HG03432 (cell line): Measurements from ENCODE around the gene PPFIA1.

Source experiments
- ATAC-seq: cut with Tn5 transposase; IDR thresholded peaks from one replicate; pipeline ENCODE4 v1.9.1; 2021; ENCODE audit warnings: mild to moderate bottlenecking, moderate library complexity; ENCODE audit not compliant: unreplicated experiment

Gene PPFIA1

DNA sequence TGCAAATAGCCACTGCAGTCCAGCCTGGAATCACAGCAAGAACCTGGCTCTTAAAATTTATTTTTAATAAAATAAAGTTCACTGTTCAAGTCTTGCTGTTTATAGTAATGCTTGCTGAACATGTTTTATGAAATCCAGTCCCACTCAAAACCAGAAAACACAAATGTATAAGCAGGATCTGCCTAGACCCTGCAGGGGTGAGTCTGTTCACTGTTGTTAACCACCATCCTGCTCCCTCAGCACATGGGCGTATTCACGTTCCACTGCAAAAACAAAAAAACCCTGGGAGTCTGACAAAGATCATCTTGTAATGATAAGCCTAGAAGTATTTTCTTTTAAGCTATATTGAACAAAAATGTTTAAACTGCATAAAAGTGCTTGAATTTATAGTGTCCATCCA lies 82.8 kb downstream of the PPFIA1 start:
- ATAC-seq: no peak

DNA sequence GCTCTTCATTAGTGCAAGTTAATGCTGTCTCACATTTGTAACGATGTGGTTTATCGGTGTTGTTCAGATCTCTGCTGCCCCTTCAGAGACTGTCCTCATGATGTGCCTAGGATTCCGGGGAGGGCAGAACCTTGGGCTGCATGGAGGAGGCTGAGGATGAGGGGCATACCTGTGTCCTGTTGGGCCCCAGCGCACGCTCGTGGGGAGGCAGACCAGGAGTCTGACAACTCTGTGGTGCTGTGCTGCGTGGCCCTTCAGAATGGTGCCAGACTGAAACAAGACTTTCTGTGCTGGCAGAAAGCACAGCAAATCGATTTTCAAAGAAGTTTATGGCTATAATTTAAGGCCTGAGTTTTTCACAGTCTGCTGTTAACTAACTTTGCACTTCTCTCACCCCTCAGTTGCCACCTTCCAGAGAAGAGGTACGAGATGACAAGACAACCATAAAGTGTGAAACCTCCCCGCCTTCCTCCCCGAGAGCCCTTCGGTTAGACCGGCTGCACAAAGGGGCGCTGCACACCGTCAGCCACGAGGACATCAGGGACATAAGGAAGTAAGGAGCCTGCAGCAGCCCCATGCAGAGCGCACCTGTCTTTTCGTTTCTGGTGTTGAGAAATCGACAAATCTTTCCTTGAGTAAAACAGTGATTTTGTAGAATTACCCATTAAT lies 83.5 kb downstream of the PPFIA1 start:
- ATAC-seq: no peak

DNA sequence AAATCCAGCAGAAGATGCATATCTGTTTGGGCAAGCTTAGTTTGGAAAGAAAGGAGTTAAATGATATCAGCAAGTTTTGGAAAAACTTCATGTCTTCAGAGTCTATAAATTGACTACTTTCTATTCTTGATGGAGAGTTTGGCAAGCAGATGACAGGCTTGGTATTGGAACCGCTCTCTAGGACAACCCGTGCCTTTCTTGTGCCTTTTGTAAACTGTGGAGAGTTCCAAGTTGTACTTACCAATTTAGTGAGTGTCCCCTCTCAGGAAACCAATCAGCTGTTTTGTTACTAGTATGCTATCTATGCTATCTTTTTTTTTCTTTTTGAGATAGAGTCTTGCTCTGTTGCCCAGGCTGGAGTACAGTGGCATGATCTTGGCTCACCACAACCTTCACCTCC lies 84.1 kb downstream of the PPFIA1 start:
- ATAC-seq: no peak

DNA sequence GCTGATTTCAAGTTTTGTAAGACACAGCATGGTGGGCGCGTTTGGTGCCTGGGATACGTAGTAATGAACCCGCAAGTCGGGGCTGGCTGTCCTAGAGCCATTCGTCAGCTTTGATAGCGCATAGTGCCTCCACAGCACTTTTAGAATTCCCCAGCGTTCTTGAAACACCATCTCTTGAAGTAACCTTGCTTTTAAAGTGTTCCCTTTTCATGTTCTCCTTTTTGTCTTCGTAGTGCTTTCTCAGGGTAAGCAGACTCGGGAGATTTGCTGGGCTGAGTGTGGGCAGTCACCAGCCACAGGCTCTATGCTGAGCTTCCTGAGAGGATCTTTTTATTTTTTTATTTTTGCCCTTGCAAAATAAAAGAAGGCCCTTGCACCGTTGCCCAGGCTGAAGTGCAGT lies 88.3 kb downstream of the PPFIA1 start:
- ATAC-seq: no peak

DNA sequence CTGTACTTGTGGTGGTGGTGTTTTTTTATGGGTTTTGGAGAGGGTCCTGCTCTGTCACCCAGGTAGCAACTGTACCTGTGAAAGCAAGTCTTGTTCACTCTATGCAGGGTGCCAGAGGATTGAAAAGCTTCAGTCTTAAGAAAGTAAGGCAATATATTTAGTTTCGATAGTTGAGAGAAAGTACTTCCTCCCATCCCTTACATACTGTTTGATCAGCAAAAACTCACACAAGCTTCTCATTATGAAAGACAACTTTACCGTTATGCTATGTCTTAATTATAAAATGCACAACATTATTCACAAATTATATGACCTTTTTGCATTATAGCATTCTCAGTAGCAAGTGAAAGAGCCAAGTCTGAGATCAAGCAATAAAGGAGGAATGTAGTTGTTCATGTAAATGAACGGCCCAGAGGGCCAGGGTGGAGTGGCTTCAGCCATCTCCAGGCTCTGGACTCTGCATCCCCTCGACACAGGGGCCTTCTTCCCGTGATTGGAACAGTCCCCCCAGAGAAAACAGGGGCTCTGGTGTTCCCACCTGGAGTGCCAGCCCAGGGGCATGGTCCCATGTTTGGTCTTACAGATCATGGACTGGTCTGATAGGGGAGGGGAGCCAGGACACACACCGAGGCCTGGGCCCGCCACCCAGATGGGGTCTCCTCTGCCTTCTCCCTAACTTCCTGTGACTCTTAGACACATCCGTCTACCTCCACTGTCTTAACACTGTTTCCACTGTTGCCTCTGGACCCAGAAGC lies 89.1 kb downstream of the PPFIA1 start:
- no peak for ATAC-seq

DNA sequence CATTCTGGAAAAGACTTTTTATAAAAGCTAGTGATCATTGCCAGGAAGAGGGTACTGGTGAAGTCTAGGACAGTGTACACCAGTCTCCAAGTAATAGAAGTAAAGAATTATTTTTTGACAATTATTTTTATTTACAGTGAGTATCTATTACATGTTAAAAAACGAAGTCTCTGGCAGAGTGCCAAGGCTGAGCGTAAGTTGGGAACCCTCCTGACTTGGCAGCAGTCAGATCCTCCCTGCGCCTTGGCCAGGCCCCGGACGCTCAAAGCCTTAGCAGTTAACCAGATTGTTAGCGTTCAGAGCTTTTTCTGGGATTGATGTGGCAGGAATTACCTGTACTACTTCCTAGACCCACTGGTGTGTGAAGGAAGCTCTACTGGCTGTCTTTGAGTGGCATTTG lies 89.7 kb downstream of the PPFIA1 start:
- ATAC-seq: no peak

DNA sequence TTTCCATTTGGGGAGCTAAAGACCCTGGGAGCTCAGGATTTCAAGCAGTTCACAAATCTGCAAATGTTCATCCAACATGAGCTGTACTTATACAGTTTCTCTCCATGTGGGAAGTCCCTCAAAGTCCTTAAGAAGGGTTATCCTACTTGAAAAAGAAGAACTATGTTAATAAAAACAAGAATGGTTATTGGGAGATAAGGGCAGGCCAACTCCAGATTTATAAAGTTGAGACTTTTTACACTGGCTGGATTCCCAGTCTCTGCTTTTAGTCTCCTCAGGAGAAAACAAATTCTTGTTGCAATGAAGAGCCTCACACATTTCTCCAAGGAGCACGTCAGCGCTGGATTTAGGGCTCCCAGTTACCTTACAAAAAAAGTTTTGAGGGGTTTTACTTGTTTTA lies 93.7 kb downstream of the PPFIA1 start:
- ATAC-seq: no peak

DNA sequence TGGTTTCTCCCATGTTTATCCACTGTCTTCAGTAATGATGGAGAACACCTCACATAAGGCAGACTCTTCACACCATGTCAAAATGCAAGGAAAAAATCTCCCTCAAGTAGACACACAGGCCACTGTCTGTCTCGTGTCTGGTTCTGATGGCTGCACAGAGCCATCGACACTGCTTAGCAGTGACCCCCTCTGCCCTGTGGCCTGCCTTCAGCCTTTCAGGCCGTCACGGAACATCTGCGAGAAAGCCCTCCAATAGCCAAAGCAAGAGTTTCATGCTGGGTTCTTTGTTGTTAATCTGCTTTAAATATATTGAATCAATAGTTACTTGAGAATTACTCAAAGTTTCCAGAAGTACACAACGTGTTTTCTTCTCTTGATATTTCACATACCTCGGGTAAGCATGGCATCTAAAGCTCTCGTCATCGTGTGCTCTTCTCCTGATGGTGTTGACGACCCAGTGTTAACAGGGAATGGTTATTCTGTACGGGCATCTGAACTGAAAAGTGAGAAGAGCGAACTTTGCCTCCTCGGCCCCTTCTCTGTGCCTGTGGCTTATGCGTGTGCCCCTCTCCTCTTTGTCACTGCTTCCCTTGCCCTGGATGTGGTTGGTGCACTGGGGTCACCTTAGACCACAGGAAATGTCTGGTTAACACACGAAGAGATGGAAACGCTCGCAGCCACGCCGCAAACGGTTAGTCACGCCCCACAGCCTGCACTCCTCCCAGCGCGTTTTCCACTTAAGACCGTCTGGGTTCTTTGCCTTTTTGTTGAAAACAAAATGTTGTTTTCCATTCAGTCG lies 94.5 kb downstream of the PPFIA1 start:
- no peak for ATAC-seq

DNA sequence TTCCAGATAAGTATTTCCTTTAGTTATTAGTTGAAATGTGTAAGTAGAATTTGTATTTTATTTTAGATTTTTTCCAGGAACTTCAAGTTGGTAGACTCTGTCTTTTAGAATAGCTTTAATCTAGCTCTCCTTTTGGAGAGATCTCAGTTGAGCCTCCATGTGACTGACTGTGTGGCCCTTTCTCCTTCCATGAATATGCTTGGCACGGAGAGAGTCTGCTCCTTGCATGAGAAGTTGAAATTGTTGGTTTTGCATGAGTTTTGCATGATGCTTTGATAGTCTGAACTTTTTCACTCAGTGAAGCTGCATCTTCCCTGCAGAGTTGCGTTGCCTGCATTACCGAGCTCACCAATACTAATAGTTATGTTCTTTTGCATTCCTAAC lies 95.0 kb downstream of the PPFIA1 start:
- ATAC-seq: no peak

DNA sequence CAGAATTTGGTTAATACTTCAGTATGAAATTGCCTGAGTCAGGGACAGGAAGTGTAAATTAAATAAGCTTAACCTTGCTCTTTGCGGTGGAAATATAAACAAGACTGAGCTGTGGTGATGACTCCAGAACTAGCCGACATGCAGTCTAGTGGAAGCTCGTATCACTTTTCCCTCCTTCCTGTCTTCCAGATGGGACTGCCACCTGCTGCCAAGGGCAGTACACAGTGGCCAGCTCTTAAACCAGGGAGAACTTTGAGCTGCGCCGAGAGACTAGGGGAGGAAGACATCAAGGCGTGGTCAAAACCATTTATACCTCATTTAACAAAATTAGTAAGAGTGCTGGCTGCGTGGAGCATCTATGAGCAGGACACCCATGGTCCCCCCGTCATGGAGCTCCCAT lies 96.6 kb downstream of the PPFIA1 start:
- ATAC-seq: no peak

DNA sequence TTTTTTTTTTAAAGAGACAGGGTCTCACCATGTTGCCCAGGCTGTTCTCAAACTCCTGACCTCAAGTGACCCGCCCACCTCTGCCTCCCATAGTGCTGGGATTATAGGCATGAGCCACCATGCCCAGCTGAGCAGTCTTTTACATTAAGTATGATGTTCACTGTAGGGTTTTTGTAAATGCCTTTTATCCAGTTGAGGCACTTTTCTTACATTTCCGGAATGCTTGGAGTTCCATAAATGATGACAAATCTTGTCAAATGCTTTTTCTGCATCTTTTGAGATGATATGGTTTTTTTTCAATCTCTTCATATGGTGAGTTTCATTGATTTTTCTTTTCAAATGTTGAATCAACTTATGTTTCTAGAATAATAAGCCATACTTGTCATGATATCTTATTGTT lies 98.5 kb downstream of the PPFIA1 start:
- ATAC-seq: no peak

DNA sequence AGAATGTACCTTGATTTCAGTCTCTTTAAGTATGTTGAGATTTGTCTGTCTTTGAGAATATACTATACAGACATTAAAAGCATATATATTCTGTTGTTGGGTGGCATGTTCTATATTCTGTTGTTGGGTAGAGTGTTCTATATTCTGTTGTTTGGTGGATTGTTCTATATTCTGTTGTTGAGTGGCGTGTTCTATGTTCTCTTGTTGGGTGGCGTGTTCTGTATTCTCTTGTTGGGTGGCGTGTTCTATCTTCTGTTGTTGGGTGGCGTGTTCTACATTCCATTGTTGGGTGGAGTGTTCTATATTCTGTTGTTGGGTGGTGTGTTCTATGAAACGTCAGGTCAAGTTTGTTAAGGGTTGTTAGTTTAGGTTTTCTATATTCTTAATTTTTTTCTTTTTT lies 100.8 kb downstream of the PPFIA1 start:
- no peak for ATAC-seq

DNA sequence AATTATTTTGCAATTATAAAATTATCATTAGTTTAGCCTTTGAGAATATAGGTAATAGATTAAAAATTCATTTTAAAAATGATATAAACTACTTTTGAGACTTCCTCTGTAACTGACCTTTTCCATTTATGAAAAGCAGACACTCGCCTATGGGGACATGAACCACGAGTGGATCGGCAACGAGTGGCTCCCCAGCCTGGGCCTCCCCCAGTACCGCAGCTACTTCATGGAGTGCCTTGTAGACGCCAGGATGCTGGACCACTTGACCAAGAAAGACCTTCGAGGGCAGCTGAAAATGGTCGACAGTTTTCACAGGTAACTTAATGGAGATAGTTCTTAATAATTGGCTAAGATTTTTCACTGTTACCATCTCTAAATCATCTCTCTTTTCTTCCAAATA lies 101.6 kb downstream of the PPFIA1 start:
- no peak for ATAC-seq

DNA sequence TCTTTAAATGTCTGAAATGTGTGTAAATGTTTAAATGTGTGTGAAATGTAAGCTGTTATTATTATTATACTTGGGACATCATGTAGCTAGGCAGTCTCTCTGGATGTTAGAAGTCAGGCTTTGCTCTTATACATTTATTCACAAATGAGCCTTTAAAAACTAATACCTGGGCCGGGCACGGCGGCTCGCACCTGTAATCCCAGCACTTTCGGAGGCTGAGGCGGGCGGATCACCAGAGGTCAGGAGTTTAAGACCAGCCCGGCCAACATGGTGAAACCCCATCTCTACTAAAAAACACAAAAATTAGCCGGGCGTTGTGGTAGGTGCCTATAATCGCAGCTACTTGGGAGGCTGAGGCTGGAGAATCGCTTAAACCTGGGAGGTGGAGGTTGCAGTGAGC lies 106.1 kb downstream of the PPFIA1 start:
- no peak for ATAC-seq

DNA sequence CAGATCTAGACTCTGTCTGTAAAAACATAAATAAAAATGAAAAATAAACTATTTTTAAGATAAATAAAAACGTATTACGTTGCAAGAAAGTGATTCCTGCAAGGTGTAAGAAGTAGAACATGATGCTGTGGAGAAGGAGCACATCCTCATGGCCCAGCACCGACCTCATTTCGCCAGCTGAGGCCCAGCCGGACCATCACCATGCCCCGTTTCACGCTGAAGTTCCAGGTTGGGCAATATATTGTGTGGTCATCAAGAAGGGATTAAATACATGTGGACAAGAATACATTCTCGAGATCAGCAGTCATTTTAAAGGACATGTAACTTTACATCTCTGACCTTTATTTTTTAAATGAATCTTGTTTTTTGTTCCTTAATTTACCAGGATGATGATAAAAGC lies 107.2 kb downstream of the PPFIA1 start:
- ATAC-seq: no peak

DNA sequence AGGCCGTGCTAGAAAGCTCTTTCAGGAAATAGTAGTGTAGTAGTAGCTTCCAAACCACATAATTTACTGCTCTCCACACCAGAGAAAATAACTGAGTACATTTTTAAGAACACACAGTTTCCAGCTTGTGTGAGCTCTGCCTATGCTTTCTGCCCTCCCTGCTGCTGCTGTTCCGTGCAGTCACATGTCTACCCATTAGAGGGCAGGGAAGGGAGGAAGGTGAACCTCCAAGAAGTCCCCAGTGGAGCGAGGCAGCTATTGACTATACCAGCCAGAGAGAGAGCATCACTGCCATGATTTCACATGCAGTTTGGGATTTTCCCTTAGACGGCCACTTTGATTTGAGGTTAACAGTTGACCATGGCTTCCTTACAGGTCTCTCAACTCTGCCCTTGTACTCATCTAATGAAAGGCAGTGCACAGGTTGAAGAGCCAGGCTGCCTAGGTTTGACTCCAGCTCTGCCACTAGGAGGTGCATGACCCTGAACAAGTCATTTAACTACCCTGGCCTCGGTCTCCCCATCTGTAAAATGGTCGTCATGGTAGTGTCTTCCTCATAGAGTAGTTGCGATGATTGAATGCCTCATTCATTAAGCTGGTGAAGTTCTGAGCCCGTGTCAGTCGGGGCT lies 108.1 kb downstream of the PPFIA1 start:
- ATAC-seq: no peak

DNA sequence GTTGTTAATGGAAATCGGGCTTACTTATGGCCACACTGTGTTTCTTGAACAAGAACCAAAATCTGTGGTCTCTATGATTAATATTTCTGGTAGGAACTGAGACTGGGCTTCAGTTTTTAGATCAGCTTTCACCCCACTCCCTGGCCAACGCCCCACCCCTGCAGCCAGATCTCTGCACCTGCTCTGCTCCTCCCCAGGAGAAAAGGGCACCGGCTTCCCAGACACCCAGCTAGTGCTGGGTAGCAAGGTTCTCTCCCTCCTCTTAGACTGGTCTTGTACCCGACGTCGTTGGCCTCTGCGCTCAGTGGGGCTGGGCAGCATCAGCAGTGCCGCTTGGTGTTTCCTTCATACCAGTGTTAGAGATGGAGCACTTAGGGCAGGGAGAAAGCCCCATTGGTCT lies 110.9 kb downstream of the PPFIA1 start:
- no peak for ATAC-seq

DNA sequence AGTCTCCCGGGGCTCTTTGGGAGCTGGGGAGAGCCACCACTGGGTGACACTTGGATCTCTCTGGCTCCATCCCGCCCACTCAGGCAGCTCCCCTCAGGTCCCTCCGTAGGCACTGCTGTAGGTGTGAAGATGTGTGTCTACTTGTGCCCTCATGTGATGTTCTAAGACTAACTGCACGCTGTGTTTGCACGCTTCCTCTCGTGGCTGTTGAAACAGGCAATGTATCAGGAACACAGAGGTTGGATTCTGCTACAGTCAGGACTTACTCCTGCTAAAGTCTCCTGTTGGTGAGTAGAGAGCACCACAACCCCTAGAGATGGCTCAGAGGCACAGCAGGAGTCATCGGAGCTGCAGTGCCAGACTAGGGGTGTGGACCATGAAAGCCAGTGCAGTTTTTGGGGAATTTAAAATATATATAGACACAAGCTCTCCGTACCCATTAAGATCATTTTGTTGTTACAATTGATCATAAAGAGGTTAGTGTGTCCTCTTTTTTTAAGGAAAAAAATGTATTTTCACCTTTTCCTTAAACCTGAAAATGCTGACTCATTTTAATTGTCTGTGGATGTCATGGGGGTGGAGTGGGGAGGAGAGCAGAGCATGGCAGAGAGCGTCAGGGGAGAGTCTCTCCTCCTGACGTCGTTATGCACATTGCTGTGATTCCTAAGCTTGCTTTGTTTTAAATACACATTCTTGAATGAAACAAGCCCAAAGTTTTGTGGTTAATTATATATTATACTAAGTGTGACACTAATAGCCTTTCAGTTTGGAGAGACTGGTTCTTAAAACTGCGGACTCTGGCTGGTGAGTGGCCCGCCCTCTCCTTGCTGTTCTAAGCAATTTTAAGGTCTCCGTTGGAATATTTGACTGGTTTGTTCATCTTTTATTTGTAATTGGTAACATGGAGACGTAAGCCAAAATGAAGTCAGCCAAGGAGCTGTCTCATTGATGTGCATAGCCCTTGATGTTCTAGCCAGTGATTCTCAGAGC lies 111.7 kb downstream of the PPFIA1 start:
- no peak for ATAC-seq

DNA sequence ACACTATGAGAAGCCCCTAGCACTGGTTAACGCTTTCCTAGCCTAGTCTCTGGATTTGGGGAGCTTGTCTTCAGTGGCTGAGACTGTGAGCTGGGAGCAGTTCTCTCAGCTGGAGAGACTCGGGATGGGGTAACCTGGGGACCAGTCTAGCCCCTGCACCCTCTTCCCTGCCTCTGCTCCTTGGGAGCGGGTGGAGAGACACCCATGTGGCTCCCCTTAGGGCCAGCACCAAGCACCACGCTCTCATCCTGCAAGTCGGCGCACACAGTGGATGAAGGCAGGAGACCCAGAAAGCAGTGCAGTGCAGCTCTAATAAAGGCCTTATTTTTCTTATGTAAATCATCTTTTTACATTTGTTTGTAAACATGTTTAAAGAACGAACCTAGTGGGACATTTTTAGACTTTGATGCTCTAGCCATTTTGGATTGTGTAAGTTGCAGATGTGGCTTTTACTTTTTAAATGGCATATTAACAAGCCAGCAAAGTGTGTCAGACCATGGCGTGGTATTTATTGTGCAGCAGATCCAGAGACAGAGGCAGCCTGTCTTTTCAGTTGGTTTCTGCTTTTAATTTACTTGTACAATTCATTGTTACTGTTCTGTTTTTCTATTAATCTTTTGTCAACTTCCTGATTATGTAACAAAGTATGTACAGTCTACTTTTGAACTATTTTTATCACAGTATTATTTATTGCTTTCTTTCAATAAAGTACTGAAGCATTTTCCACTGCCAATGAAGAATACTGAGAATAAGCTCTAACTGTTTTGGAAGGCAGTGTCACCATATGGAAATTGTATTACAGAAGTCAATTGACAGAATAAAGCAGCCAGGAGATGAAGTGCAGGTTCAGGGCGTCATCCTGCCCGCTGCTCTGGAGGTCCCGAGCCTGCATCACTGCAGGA lies 113.4 kb downstream of the PPFIA1 start:
- ATAC-seq: no peak
